HG03469 (cell line): ENCODE data around the gene PCDHA6.
"Not testable (repeated sequence)": the region's sequence is repeated elsewhere in the genome, so short reads cannot be mapped to it uniquely, and the experiment has no call there.

Experiments
- ATAC-seq: cut with Tn5 transposase; IDR thresholded peaks from one replicate; pipeline ENCODE4 v1.9.1; 2021; ENCODE audit warnings: mild to moderate bottlenecking, moderate library complexity, moderate number of reproducible peaks; ENCODE audit not compliant: unreplicated experiment

The PCDHA6 gene, protein sequence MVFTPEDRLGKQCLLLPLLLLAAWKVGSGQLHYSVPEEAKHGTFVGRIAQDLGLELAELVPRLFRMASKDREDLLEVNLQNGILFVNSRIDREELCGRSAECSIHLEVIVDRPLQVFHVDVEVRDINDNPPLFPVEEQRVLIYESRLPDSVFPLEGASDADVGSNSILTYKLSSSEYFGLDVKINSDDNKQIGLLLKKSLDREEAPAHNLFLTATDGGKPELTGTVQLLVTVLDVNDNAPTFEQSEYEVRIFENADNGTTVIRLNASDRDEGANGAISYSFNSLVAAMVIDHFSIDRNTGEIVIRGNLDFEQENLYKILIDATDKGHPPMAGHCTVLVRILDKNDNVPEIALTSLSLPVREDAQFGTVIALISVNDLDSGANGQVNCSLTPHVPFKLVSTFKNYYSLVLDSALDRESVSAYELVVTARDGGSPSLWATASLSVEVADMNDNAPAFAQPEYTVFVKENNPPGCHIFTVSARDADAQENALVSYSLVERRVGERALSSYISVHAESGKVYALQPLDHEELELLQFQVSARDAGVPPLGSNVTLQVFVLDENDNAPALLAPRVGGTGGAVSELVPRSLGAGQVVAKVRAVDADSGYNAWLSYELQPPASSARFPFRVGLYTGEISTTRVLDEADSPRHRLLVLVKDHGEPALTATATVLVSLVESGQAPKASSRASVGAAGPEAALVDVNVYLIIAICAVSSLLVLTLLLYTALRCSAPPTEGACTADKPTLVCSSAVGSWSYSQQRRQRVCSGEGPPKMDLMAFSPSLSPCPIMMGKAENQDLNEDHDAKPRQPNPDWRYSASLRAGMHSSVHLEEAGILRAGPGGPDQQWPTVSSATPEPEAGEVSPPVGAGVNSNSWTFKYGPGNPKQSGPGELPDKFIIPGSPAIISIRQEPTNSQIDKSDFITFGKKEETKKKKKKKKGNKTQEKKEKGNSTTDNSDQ

DNA sequence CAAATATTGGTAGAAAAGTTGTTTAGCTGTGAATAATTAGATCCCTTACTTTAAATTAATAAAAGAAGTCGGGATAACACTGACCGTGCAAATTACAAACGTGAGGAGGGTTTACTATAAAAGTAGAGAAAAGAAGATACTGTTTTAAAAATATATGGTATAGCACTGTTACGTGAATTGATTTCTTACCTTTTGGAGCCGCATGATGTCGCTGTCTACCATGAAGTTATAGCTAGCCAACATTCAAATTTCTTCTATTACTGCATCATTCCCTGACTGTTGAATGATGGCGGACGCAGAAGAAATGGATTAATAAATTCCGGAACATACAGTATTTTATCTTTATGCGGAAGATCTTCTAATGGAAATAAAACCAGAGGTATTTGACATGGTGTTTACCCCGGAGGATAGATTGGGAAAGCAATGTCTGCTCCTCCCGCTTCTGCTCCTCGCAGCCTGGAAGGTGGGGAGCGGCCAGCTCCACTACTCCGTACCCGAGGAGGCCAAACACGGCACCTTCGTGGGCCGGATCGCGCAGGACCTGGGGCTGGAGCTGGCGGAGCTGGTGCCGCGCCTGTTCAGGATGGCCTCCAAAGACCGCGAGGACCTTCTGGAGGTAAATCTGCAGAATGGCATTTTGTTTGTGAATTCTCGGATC, at the start of gene PCDHA6:
TSS of gene PCDHA6 (plus strand) at position 257 of the 658 bp plus-strand sequence. CDS start at position 389, 132 bp downstream.
- no peak for ATAC-seq

DNA sequence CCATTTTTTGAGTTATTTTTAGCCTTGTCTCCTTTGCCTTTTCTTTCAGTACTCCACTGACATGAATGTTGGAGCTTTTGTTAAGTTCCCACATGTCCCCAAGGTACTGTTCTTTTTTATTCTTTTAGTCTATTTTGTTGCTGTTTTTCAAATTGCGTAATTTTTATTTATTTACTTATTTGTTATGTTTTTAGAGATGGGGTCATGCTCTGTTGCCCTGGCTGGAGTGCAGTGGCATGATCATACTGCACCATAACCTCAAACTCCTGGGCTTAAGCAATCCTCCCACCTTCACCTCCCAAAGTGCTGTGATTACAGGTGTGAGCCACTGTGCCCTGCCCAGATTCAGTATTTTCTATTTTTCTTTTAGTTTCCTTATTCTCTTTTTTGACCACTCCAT, 47.2 kb upstream of the PCDHA6 start:
- no peak for ATAC-seq

DNA sequence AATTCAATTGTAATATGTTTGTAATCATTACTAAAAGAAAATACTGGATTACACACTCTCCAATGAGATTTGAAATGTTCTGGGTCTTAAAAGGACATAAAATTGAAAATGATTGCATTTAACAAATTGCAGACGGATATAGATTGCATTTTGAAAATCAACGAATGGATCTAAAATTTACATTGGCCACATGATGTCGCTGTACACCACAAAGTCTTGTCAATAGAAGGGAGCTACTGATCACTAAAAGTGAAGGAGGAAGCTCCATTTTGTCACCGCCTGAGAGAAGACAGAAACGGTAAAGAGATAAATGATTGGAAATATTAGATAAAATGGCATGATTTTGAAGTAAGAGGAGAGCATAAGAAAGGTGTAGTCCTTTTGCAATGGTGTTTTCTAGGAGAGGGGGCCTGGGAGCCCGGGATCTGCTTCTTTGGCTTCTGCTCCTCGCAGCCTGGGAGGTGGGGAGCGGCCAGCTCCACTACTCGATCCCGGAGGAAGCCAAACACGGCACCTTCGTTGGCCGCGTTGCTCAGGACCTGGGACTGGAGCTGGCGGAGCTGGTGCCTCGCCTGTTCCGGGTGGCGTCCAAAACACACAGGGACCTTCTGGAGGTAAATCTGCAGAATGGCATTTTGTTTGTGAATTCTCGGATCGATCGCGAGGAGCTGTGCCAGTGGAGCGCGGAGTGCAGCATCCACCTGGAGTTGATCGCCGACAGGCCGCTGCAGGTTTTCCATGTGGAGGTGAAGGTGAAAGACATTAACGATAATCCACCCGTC, 41.7 kb upstream of the PCDHA6 start, which contains the start of gene PCDHA1:
TSS of gene PCDHA1 (plus strand) at position 236 of the 782 bp plus-strand sequence.
- no peak for ATAC-seq

DNA sequence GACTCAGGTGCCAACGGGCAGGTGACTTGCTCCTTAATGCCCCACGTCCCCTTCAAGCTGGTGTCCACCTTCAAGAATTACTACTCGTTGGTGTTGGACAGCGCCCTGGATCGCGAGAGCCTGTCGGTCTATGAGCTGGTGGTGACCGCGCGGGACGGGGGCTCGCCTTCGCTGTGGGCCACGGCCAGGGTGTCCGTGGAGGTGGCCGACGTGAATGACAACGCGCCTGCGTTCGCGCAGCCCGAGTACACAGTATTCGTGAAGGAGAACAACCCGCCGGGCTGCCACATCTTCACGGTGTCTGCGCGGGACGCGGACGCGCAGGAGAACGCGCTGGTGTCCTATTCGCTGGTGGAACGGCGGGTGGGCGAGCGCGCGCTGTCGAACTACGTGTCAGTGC, 40.3 kb upstream of the PCDHA6 start:
- not testable (repeated sequence) for ATAC-seq

DNA sequence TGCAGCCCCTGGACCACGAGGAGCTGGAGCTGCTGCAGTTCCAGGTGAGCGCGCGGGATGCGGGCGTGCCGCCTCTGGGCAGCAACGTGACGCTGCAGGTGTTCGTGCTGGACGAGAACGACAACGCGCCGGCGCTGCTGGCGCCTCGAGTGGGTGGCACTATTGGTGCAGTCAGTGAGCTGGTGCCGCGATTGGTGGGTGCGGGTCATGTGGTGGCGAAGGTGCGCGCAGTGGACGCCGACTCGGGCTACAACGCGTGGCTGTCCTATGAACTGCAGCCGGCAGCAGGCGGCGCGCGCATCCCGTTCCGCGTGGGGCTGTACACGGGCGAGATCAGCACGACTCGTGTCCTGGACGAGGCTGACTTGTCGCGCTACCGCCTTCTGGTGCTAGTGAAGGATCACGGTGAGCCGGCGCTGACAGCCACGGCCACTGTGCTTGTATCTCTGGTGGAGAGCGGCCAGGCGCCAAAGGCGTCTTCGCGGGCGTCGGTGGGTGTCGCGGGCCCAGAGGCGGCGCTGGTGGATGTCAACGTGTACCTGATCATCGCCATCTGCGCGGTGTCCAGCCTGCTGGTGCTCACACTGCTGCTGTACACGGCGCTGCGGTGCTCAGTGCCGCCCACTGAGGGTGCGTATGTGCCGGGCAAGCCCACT, 39.8 kb upstream of the PCDHA6 start:
- not testable (repeated sequence) for ATAC-seq

DNA sequence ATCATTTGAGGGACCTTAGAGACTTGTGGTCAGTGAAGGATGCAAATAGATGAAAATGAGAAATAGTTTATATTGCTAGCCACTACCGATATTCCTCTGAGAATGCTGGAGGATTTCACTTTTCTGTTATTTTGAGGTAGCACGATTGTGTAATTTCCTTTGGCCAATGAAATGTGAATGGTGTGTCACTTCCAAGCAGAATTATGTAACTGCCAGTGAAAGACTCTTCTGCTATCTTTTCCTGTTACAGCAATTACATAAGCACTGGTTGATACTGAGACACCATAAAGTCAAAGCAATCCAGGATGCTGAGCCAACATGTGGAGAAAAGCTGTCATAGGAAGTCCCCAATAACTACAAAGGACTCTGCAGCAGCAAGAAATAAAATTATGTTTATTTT, 36.7 kb upstream of the PCDHA6 start:
- no peak for ATAC-seq

DNA sequence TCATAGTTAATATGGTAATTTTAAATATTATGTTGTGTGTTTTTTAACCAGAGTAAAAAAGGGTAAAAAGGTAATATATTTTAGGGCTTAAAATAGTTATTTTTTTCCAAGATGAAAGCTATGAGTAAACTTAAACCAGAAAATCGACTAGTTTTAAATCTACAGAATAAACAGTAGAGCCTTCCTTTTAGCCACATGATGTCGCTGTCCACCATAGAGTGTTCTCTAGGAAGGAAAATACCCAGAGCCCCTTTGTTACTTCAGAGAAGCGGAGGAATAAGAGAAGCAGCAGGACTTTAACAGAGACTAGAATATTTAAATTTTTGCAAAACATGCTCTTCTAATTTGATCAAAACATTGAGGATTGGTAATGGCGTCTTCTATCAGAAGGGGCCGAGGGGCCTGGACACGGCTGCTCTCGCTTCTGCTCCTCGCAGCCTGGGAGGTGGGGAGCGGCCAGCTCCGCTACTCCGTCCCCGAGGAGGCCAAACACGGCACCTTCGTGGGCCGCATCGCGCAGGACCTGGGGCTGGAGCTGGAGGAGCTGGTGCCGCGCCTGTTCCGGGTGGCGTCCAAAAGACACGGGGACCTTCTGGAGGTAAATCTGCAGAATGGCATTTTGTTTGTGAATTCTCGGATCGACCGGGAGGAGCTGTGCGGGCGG, 33.0 kb upstream of the PCDHA6 start, which contains the start of gene PCDHA2:
TSS of gene PCDHA2 (plus strand) at position 258 of the 664 bp plus-strand sequence.
- no peak for ATAC-seq

DNA sequence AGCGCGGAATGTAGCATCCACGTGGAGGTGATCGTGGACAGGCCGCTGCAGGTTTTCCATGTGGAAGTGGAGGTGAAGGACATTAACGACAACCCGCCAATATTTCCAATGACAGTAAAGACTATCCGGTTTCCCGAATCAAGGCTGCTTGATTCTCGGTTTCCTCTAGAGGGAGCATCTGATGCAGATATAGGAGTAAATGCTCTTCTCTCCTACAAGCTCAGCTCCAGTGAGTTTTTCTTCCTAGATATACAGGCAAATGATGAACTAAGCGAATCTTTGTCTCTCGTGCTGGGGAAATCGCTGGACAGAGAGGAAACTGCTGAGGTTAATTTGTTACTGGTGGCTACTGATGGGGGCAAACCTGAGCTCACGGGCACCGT, 32.5 kb upstream of the PCDHA6 start:
- ATAC-seq: no peak

DNA sequence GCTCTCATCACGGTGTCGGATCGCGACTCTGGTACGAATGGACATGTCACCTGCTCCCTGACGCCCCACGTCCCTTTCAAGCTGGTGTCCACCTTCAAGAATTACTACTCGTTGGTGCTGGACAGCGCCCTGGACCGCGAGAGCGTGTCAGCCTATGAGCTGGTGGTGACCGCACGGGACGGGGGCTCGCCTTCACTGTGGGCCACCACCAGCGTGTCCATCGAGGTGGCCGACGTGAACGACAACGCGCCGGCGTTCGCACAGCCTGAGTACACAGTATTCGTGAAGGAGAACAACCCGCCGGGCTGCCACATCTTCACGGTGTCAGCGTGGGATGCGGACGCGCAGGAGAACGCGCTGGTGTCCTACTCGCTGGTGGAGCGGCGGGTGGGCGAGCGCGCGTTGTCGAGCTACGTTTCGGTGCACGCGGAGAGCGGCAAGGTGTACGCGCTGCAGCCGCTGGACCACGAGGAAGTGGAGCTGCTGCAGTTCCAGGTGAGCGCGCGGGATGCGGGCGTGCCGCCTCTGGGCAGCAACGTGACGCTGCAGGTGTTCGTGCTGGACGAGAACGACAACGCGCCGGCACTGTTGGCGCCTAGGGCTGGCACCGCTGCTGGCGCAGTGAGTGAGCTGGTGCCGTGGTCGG, 31.6 kb upstream of the PCDHA6 start:
- ATAC-seq: not testable (repeated sequence)

DNA sequence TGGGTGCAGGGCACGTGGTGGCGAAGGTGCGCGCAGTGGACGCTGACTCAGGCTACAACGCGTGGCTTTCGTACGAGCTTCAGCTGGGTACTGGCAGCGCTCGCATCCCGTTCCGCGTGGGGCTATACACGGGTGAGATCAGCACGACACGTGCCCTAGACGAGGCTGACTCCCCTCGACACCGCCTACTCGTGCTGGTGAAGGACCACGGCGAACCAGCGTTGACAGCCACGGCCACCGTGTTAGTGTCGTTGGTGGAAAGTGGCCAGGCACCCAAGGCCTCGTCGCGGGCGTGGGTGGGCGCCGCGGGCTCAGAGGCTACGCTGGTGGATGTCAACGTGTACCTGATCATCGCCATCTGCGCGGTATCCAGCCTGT, 31.1 kb upstream of the PCDHA6 start:
- no peak for ATAC-seq

DNA sequence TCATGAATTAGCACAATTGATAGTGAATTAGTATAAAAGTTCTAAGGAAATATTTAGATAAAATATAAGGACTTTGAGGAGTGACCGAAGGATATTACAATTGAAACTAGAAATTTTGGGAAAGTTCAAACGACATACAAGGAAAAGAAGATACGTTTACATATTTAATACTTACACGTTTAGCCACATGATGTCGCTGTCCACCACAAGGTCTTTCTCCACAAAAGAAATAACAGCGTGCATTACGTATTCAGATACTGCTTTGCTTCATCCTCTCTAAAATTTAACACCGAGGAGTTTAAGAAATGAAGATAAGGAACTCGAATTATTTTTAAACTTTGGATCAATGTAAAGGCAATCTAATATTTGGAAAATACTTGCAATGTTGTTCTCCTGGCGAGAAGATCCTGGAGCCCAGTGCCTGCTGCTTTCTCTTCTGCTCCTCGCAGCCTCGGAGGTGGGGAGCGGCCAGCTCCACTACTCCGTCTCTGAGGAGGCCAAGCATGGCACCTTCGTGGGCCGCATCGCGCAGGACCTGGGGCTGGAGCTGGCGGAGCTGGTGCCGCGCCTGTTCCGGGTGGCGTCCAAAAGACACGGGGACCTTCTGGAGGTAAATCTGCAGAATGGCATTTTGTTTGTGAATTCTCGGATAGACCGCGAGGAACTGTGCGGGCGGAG, 26.8 kb upstream of the PCDHA6 start, which contains the start of gene PCDHA3:
TSS of gene PCDHA3 (plus strand) at position 242 of the 678 bp plus-strand sequence.
- ATAC-seq: no peak

DNA sequence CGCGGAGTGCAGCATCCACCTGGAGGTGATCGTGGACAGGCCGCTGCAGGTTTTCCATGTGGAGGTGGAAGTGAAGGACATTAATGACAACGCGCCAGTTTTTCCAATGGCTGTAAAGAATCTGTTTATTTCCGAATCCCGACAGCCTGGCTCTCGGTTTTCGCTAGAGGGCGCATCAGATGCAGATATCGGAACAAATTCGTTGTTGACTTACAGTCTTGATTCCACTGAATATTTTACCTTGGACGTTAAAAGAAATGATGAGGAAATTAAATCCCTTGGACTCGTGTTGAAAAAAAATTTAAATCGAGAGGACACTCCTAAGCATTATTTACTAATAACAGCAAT, 26.3 kb upstream of the PCDHA6 start:
- no peak for ATAC-seq

DNA sequence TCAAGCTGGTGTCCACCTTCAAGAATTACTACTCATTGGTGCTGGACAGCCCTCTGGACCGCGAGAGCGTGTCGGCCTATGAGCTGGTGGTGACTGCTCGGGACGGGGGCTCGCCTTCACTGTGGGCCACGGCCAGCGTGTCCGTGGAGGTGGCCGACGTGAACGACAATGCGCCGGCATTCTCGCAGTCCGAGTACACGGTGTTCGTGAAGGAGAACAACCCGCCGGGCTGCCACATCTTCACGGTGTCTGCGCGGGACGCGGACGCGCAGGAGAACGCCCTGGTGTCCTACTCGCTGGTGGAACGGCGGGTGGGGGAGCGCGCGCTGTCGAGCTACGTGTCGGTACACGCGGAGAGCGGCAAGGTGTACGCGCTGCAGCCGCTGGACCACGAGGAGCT, 25.4 kb upstream of the PCDHA6 start:
- not testable (repeated sequence) for ATAC-seq

DNA sequence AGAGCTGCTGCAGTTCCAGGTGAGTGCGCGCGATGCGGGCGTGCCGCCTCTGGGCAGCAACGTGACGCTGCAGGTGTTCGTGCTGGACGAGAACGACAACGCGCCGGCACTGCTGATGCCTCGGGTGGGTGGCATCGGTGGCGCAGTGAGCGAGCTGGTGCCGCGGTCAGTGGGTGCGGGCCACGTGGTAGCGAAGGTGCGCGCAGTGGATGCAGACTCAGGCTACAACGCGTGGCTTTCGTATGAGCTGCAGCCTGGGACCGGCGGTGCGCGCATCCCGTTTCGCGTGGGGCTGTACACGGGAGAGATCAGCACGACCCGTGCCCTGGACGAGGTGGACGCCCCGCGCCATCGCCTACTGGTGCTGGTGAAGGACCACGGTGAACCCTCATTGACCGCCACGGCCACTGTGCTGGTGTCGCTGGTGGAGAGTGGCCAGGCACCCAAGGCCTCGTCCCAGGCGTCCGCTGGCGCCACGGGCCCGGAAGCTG, 24.9 kb upstream of the PCDHA6 start:
- ATAC-seq: no peak

DNA sequence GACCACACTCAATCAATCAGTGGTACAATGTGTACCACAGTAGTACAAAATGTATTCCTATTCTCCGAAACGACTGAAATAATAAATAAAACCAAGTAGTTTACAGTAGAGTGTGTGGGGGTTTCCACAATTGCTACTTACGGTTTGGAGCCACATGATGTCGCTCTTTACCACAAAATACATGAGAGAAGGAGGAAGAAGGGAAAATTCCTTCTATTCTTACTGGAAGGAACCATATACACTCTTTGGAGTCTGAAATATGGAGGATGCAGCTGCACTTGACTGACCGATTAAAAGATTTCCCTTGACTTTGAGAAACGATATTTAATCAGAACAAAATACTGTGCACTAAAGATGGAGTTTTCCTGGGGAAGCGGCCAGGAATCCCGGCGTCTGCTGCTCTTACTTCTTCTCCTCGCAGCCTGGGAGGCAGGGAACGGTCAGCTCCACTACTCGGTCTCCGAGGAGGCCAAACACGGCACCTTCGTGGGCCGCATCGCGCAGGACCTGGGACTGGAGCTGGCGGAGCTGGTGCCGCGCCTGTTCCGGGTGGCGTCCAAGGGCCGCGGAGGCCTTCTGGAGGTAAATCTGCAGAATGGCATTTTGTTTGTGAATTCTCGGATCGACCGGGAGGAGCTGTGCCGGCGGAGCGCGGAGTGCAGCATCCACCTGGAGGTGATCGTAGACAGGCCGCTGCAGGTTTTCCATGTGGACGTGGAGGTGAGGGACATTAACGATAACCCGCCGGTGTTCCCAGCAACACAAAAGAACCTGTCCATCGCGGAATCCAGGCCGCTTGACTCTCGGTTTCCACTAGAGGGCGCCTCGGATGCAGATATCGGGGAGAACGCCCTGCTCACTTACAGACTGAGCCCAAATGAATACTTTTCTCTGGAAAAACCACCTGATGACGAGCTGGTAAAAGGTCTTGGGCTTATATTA, 20.7 kb upstream of the PCDHA6 start, which contains the start of gene PCDHA4:
TSS of gene PCDHA4 (plus strand) at position 235 of the 942 bp plus-strand sequence.
- no peak for ATAC-seq

DNA sequence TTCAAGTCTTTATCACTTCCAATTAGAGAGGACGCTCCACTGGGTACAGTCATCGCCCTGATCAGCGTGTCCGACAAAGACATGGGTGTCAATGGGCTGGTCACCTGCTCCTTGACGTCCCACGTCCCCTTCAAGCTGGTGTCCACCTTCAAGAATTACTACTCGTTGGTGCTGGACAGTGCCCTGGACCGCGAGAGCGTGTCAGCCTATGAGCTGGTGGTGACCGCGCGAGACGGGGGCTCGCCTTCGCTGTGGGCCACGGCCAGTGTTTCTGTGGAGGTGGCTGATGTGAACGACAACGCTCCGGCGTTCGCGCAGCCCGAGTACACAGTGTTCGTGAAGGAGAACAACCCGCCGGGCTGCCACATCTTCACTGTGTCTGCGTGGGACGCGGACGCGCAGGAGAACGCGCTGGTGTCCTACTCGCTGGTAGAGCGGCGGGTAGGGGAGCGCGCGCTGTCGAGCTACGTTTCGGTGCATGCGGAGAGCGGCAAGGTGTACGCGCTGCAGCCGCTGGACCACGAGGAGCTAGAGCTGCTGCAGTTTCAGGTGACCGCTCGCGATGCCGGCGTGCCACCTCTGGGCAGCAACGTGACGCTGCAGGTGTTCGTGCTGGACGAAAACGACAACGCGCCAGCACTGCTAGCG, 19.4 kb upstream of the PCDHA6 start:
- not testable (repeated sequence) for ATAC-seq
